IMR-90 (cell line): ENCODE results near the gene TCF7L1. TPM values are rescaled to one million over a fixed set of nuclear protein-coding genes. Genes with fewer than 3 reads are reported as not detected.

Source experiments
- ATAC-seq: fragments of 200-7000 bp; cut with Tn5 transposase; 2 replicates; pipeline ENCODE4 v1.9.1; 2020; ENCODE audit warnings: low read depth, mild to moderate bottlenecking, moderate library complexity
- BruUV-seq: library from RNA; stranded (reverse); fragments of 400-500 nt; replicated peaks from 2 replicates; lab custom pipeline; 2021; lab: Mats Ljungman, UMichigan
- CTCF ChIA-PET: fragments of 300-600 bp; formaldehyde crosslinking; extraction: SDS; loops from one replicate; lab custom pipeline; 2021; ENCODE audit warnings: antibody characterized with exemption; lab: Yijun Ruan, JAX
- POLR2A ChIA-PET: fragments of 300-600 bp; sonication (Branson Sonifier 250); formaldehyde crosslinking; loops from one replicate; lab custom pipeline; 2022; ENCODE audit warnings: antibody characterized with exemption; ENCODE audit not compliant: unreplicated experiment; lab: Charles Lee
- DNase-seq: peaks from one replicate; pipeline ENCODE4 v3.0.0; 2013
- H2AFZ ChIP-seq: replicated peaks from 2 replicates; pipeline ENCODE3; 2013; ENCODE audit warnings: low read length, mild to moderate bottlenecking; ENCODE audit not compliant: poor library complexity
- H2AK5ac ChIP-seq: 2 replicates; pipeline ENCODE4 v1.6.1; 2013; ENCODE audit warnings: low read depth, low read length, inconsistent platforms
- H2AK9ac ChIP-seq: replicated peaks from 2 replicates; pipeline ENCODE3; 2013; ENCODE audit warnings: mild to moderate bottlenecking, low read depth, low read length, moderate library complexity; ENCODE audit not compliant: poor library complexity
- H2BK120ac ChIP-seq: 2 replicates; pipeline ENCODE4 v1.6.1; 2013; ENCODE audit warnings: low read depth, low read length, inconsistent platforms
- H2BK15ac ChIP-seq: 3 replicates; pipeline ENCODE4 v1.6.1; 2013; ENCODE audit warnings: low read depth, low read length, inconsistent platforms
- H2BK20ac ChIP-seq: 2 replicates; pipeline ENCODE4 v1.6.1; 2013; ENCODE audit warnings: low read depth, mild to moderate bottlenecking, inconsistent platforms, low read length, moderate library complexity
- H2BK5ac ChIP-seq: 2 replicates; pipeline ENCODE4 v1.6.1; 2013; ENCODE audit warnings: mild to moderate bottlenecking, low read depth, low read length, inconsistent platforms; ENCODE audit not compliant: poor library complexity, severe bottlenecking
- H3K14ac ChIP-seq: replicated peaks from 2 replicates; pipeline ENCODE4 v1.6.1; 2013; ENCODE audit warnings: low read depth, low read length, inconsistent platforms
- H3K18ac ChIP-seq: 2 replicates; pipeline ENCODE4 v1.6.1; 2013; ENCODE audit warnings: low read depth, low read length, control low read depth
- H3K23ac ChIP-seq: 2 replicates; pipeline ENCODE4 v1.6.1; 2013; ENCODE audit warnings: low read depth, low read length, inconsistent platforms
- H3K27ac ChIP-seq: 2 replicates; pipeline ENCODE4 v1.5.1; 2013; ENCODE audit warnings: mild to moderate bottlenecking, control low read depth, low read length; ENCODE audit not compliant: insufficient read depth
- H3K27me3 ChIP-seq: 2 replicates; pipeline ENCODE4 v1.6.1; 2013; ENCODE audit warnings: low read length; ENCODE audit not compliant: control insufficient read depth, insufficient read depth
- H3K36me3 ChIP-seq: 2 replicates; pipeline ENCODE4 v1.6.1; 2013; ENCODE audit warnings: low read length, mixed read lengths; ENCODE audit not compliant: control insufficient read depth, insufficient read depth
- H3K4ac ChIP-seq: 2 replicates; pipeline ENCODE4 v1.6.1; 2013; ENCODE audit warnings: low read depth, low read length, inconsistent platforms
- H3K4me1 ChIP-seq: 2 replicates; pipeline ENCODE4 v1.6.1; 2013; ENCODE audit warnings: low read length, mixed read lengths; ENCODE audit not compliant: control insufficient read depth, insufficient read depth
- H3K4me2 ChIP-seq: 2 replicates; pipeline ENCODE4 v1.6.1; 2013; ENCODE audit warnings: low read depth, mild to moderate bottlenecking, control low read depth, low read length, moderate library complexity
- H3K4me3 ChIP-seq: 2 replicates; pipeline ENCODE4 v1.5.1; 2013; ENCODE audit warnings: low read depth, mild to moderate bottlenecking, control low read depth, low read length, moderate library complexity; ENCODE audit not compliant: insufficient read depth
- H3K56ac ChIP-seq: 2 replicates; pipeline ENCODE4 v1.6.1; 2013; ENCODE audit warnings: low read length, inconsistent platforms; ENCODE audit not compliant: insufficient read depth; ENCODE audit errors: extremely low read depth
- H3K79me1 ChIP-seq, 2 experiments: 2 replicates each; pipeline ENCODE4 v1.6.1; 2013; ENCODE audit warnings: low read length in 2 of 2, inconsistent platforms in 1 of 2, low read depth in 1 of 2
- H3K9ac ChIP-seq: 2 replicates; pipeline ENCODE4 v1.6.1; 2013; ENCODE audit warnings: low read depth, low read length, control low read depth
- H3K9me1 ChIP-seq: 2 replicates; pipeline ENCODE4 v1.6.1; 2013; ENCODE audit warnings: low read length, inconsistent platforms; ENCODE audit not compliant: insufficient read depth
- H3K9me3 ChIP-seq: 2 replicates; pipeline ENCODE4 v1.6.1; 2013; ENCODE audit warnings: low read length; ENCODE audit not compliant: control insufficient read depth, insufficient read depth
- H4K20me1 ChIP-seq: 2 replicates; pipeline ENCODE4 v1.6.1; 2013; ENCODE audit warnings: low read length, inconsistent platforms; ENCODE audit not compliant: insufficient read depth
- H4K5ac ChIP-seq: 2 replicates; pipeline ENCODE4 v1.6.1; 2013; ENCODE audit warnings: mild to moderate bottlenecking, low read depth, low read length, control low read depth
- H4K8ac ChIP-seq, 2 experiments: 2 replicates each; pipeline ENCODE4 v1.6.1; 2013; ENCODE audit warnings: low read depth in 2 of 2, low read length in 2 of 2, control low read depth in 1 of 2, inconsistent platforms in 1 of 2
- H4K91ac ChIP-seq: 2 replicates; pipeline ENCODE4 v1.6.1; 2013; ENCODE audit warnings: low read depth, low read length, inconsistent platforms; ENCODE audit not compliant: insufficient read depth
- CEBPB ChIP-seq: IDR thresholded peaks from 2 replicates; pipeline ENCODE4 v1.6.1; 2012; ENCODE audit warnings: low read depth, low read length, improper control_type of control experiment
- MXI1 ChIP-seq: IDR thresholded peaks from 2 replicates; pipeline ENCODE4 v1.6.1; 2012; ENCODE audit warnings: low read depth, mild to moderate bottlenecking, low read length, moderate library complexity, borderline replicate concordance
- SMC3 ChIP-seq: fragments of 150-350 bp; IDR thresholded peaks from 2 replicates; pipeline ENCODE4 v1.6.1; 2016; ENCODE audit warnings: low read depth, mild to moderate bottlenecking, antibody characterized with exemption, low read length, moderate library complexity
- WGBS, 2 experiments: methylation state at CpG; one replicate each; pipeline versions ENCODE4 v1.1.5 to v1.1.7; 2013; ENCODE audit warnings: missing lambda C conversion rate in 2 of 2; ENCODE audit not compliant: insufficient read length in 1 of 2; ENCODE audit errors: extremely low coverage in 2 of 2; 5-methylcytosine and 5-hydroxymethylcytosine counted together
- dilution Hi-C: fragments of 300-500 bp; cut with HindIII; formaldehyde crosslinking; loops from one replicate; pipeline ENCODE4 v1.14.3; 2018; ENCODE audit warnings: low sequenced_read_pairs; ENCODE audit not compliant: unreplicated experiment
- in situ Hi-C: fragments of 300-500 bp; cut with MboI; formaldehyde crosslinking; loops from 3 replicates; pipeline ENCODE4 v1.14.3; 2019; ENCODE audit warnings: low sequenced_read_pairs, inconsistent platforms, mixed read lengths
- intact Hi-C: fragments of 100-400 bp; cut with micrococcal nuclease; formaldehyde crosslinking; loops from 2 replicates; pipeline ENCODE4 v1.10.0; 2022
- polyA plus RNA-seq, 3 experiments: library from polyadenylated mRNA; depleted of rRNA; stranded (reverse); fragments of >200 nt; gene quantifications; 2 replicates each; pipeline ENCODE4 v1.2.3, GENCODE V29; 2012; ENCODE audit warnings: low replicate concordance in 1 of 3
- total RNA-seq: library from RNA; depleted of rRNA; stranded (reverse); fragments of >200 nt; gene quantifications from 2 replicates; pipeline ENCODE4 v1.2.3, GENCODE V29; 2012
- TF ChIP-seq, protein P1 (sequence below): fragments of 150-350 bp; IDR thresholded peaks from 2 replicates; pipeline ENCODE4 v1.6.1; 2017; ENCODE audit warnings: mild to moderate bottlenecking, antibody characterized with exemption, low read length, low read depth

Gene TCF7L1
- total and polyA plus RNA-seq, 2 of the 4 experiments (the other 2 are of a cell fraction) = 0.72 to 11.1 TPM

DNA sequence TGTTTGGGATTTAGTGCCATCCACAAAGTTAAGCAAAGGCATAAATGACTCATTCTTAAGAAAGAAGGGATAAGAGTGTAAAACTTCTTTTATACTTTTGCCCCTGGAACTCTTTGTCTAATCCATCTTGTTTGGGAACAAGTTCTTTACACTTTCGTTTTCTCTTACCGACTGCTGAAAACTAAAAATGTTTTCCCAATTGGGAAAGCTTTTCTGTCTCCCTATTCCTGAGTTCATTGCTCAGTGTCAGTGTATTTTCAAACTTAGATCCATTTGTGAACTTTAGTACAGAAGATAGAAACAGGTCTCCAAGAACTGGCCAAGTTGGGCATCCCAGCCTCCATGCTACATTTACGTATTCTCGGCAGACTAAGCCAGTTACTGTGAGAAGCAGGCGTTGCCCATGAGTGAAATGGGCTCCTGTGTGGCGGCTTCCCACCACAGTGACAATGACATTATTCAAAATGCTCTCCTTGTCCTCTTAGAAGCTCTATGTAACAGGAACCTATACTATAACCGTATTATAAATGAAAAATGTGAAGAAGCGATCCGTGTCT lies 142.9 kb downstream of the TCF7L1 start:
- WGBS, 2 experiments = 57% methylated on average over 3 of the region's 9 CpGs; no CpG with 5 or more reads in 1 of the 2 experiments
- no TSS peak for BruUV-seq
- H3K9me1 ChIP-seq = peaks cover 34% of the 10 kb centered on the region
- CTCF ChIA-PET = interaction anchor here (0.6 kb wide), 1 partner anchor 10 kb away, joined by 4 read pairs; no protein-coding TSS in a partner anchor
- H3K23ac ChIP-seq = peak overlapping the region; percentile 18; the same call in 1 of the 2 replicates
- H3K79me1 ChIP-seq = peaks cover 12 to 68% of the 10 kb centered on the region in 2 experiments; a peak in 3 of 4 replicates
- dilution Hi-C loops (no loop called here), intact Hi-C loops (no loop called here), in situ Hi-C loops (loop anchor here (25.0 kb wide), 1 partner anchor 789 kb away; no protein-coding TSS in a partner anchor)
- H2BK5ac ChIP-seq = peak overlapping the region; percentile 47
- peak overlapping the region; percentile 89 for H2AK5ac ChIP-seq
- peak overlapping the region; percentile 2; the same call in 1 of the 2 replicates for H4K5ac ChIP-seq
- peak overlapping the region; percentile 38 to 40; a peak in 3 of 4 replicates for H4K8ac ChIP-seq
- H3K18ac ChIP-seq = peak overlapping the region; percentile 19
- H2AK9ac ChIP-seq = no peak overlapping the region
- H2AFZ ChIP-seq = no peak overlapping the region
- no peak overlapping the region for H3K4me3 ChIP-seq
- DNase-seq (no peak), ATAC-seq (no peak)
- peak overlapping the region; percentile 82 for H3K4me2 ChIP-seq
- peak overlapping the region; percentile 74; the same call in 2 of the 3 replicates for H2BK15ac ChIP-seq
- no peaks in the 10 kb centered on the region for H3K36me3 ChIP-seq
- H3K56ac ChIP-seq = no peak overlapping the region
- H3K4ac ChIP-seq = peak overlapping the region; percentile 96
- H3K27ac ChIP-seq = peak overlapping the region; percentile 53; the same call in 1 of the 2 replicates
- H3K9me3 ChIP-seq = no peaks in the 10 kb centered on the region
- H3K27me3 ChIP-seq = no peaks in the 10 kb centered on the region
- peak overlapping the region; percentile 98 for H4K91ac ChIP-seq
- H2BK20ac ChIP-seq = peak overlapping the region; percentile 80
- TF ChIP-seq CEBPB = no peak
- TF ChIP-seq, protein P1, sequence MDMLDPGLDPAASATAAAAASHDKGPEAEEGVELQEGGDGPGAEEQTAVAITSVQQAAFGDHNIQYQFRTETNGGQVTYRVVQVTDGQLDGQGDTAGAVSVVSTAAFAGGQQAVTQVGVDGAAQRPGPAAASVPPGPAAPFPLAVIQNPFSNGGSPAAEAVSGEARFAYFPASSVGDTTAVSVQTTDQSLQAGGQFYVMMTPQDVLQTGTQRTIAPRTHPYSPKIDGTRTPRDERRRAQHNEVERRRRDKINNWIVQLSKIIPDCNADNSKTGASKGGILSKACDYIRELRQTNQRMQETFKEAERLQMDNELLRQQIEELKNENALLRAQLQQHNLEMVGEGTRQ = no peak
- TF ChIP-seq MXI1 = no peak
- TF ChIP-seq SMC3 = no peak
- H4K20me1 ChIP-seq = peaks cover 13% of the 10 kb centered on the region
- POLR2A ChIA-PET = no interaction called here
- H3K4me1 ChIP-seq = peaks cover 36% of the 10 kb centered on the region
- H3K14ac ChIP-seq = peak overlapping the region; percentile 80
- H2BK120ac ChIP-seq = peak overlapping the region; percentile 96
- H3K9ac ChIP-seq = peak overlapping the region; percentile 57
